Suprapubic skin (tissue), 4 donors: ENCODE measurements around the gene ADSS2. TPM values are rescaled to one million over a fixed set of nuclear protein-coding genes. Genes with fewer than 3 reads are reported as not detected.

Experiments used
- DNase-seq, 2 donors: peaks; one replicate each; pipeline ENCODE4 v3.0.0-alpha.2; 2019; ENCODE audit warnings: low spot score in 2 of 2
- H3K27ac ChIP-seq: fragments of 200-600 bp; sonication (generic); one replicate; pipeline ENCODE4 v1.5.1; 2019
- H3K27me3 ChIP-seq: fragments of 200-600 bp; sonication (generic); one replicate; pipeline ENCODE4 v1.5.1; 2019
- H3K36me3 ChIP-seq: fragments of 200-600 bp; sonication (generic); one replicate; pipeline ENCODE4 v1.5.1; 2019
- H3K4me1 ChIP-seq: fragments of 200-600 bp; sonication (generic); one replicate; pipeline ENCODE4 v1.5.1; 2019
- H3K4me3 ChIP-seq: fragments of 200-600 bp; sonication (generic); one replicate; pipeline ENCODE4 v1.5.1; 2019; ENCODE audit warnings: mild to moderate bottlenecking
- H3K9me3 ChIP-seq: fragments of 200-600 bp; sonication (generic); one replicate; pipeline ENCODE4 v1.5.1; 2019
- CTCF ChIP-seq, 2 donors: fragments of 200-600 bp in 1 of 2; fragments of 450-650 bp in 1 of 2; sonication (generic) in 1 of 2; IDR thresholded peaks; one replicate each; pipeline ENCODE4 v1.5.1; 2016 to 2019; ENCODE audit warnings: antibody characterized with exemption in 2 of 2, mild to moderate bottlenecking in 1 of 2, moderate library complexity in 1 of 2
- EP300 ChIP-seq: sonication (generic); formaldehyde crosslinking; IDR thresholded peaks from one replicate; pipeline ENCODE4 v1.6.1; 2017; ENCODE audit warnings: antibody characterized with exemption
- POLR2A ChIP-seq, 2 donors: fragments of 450-650 bp; IDR thresholded peaks; one replicate each; pipeline ENCODE4 v1.6.1; 2017; ENCODE audit warnings: antibody characterized with exemption in 2 of 2, mild to moderate bottlenecking in 2 of 2, moderate library complexity in 2 of 2
- POLR2AphosphoS5 ChIP-seq, 3 donors: sonication (generic); formaldehyde crosslinking; IDR thresholded peaks; one replicate each; pipeline ENCODE4 v1.6.1; 2017; ENCODE audit warnings: antibody characterized with exemption in 3 of 3
- WGBS: methylation state at CpG from one replicate; pipeline ENCODE4 v1.1.5; 2018; 5-methylcytosine and 5-hydroxymethylcytosine counted together
- total RNA-seq, 4 donors: library from RNA; depleted of rRNA; stranded (reverse); fragments of >200 nt; gene quantifications; one replicate each; pipeline ENCODE4 v1.1.0, GENCODE V29; 2016

The ADSS2 gene
- total RNA-seq, 4 donors from 2014 or later = 39.8 to 65.3 (median 52.1) TPM

DNA sequence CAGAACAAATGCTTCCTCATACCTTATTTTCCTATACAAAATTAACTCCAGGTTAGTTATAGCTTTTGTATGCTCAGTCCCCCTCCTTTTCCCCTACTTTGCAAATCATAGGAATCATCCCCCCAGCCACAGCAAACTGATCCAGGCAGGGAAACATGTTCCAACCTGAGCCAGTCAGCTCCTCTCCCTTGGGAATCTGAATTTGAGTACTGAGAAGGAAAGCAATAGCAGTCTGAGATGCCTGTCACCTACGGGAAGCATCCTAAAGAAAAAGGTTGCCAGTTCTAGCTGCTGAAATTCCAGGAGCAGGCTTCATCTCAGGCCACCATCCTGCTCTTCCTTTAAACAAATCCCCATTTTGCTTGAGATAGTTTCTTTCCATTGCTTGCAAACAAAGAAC is 6.9 kb downstream of the ADSS2 start:
- H3K27ac ChIP-seq = peak overlapping the region; percentile 40
- no peak for DNase-seq
- H3K4me3 ChIP-seq = no peak overlapping the region
- 18% methylated on average over 1 of the region's 1 CpG for WGBS
- TF ChIP-seq POLR2A (IDR thresholded peaks at IDR 0.05) = no peak
- TF ChIP-seq POLR2AphosphoS5 (IDR thresholded peaks at IDR 0.05) = no peak
- no peak for TF ChIP-seq CTCF (IDR thresholded peaks at IDR 0.05)
- no peak for TF ChIP-seq EP300
- no peaks in the 10 kb centered on the region for H3K9me3 ChIP-seq
- no peaks in the 10 kb centered on the region for H3K36me3 ChIP-seq
- no peaks in the 10 kb centered on the region for H3K27me3 ChIP-seq
- peaks cover 37% of the 10 kb centered on the region for H3K4me1 ChIP-seq

DNA sequence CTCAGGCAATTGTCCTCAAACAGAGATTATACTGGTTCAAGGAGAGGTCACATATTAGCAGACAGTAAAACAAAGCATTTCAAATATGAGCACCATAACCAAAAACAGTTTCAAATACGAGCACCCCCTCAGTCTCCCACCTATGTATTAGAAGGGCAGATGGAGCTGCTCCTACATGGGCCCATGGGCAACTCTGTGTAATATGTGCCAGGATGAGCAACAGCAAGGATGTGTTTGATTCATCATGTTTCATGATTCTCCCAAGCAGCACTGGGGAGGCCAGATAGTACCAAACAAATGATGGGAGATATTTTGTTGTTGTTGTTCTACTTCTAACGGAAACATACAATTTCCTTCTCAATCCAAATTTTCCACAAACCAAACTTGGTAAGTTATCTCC is 8.9 kb downstream of the ADSS2 start:
- no peak for DNase-seq
- 89% methylated on average over 2 of the region's 2 CpGs for WGBS
- Histone ChIP-seq H3K4me3 (no peak overlapping the region), H3K9me3 (no peaks in the 10 kb centered on the region), H3K36me3 (no peaks in the 10 kb centered on the region), H3K4me1 (peaks cover 34% of the 10 kb centered on the region), H3K27me3 (no peaks in the 10 kb centered on the region), H3K27ac (no peak overlapping the region)
- no peak for TF ChIP-seq POLR2AphosphoS5 (IDR thresholded peaks at IDR 0.05)
- no peak for TF ChIP-seq POLR2A (IDR thresholded peaks at IDR 0.05)
- TF ChIP-seq EP300 = no peak
- no peak for TF ChIP-seq CTCF (IDR thresholded peaks at IDR 0.05)

DNA sequence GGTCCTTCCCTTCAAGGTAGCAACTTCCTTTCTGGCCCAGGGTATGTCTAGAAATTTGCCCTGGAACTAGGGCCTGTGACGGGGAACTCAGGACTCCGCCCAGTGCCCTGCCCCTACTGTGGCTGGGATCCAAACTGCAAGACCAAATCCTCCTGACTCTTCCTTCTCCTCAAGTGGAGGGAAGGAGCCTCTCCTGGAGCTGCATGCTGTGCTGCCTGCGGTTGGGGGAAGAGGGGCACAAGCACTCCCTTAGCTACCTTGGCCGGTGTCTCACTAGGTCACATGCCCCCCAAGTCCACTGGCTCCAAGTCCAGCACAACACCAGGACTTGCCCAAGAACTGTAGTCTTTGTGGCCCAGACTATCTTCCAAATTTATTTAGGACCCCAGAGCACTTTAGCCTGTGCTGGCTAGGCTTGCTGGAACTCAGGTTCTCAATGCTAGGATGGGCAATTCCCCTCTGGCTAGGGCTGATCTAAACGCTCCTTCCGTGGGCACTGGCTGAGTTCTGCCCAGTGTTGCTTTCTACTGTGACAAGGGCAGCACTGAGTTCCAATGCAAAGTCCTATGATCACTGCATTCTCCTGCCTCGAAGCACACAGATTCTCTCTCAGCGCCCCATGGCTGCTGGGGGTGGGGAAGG is 12.2 kb downstream of the ADSS2 start:
- no peak for DNase-seq
- Histone ChIP-seq H3K36me3 (peaks cover 8% of the 10 kb centered on the region), H3K4me1 (peaks cover 10% of the 10 kb centered on the region), H3K4me3 (no peak overlapping the region), H3K9me3 (no peaks in the 10 kb centered on the region), H3K27ac (no peak overlapping the region), H3K27me3 (no peaks in the 10 kb centered on the region)
- TF ChIP-seq POLR2A (IDR thresholded peaks at IDR 0.05) (no peak), CTCF (IDR thresholded peaks at IDR 0.05) (no peak), POLR2AphosphoS5 (IDR thresholded peaks at IDR 0.05) (no peak), EP300 (no peak)
- WGBS = 73% methylated on average over 8 of the region's 8 CpGs

- Histone ChIP-seq H3K4me1 (peaks cover 10% of the 10 kb centered on the region), H3K36me3 (peaks cover 12% of the 10 kb centered on the region), H3K27me3 (no peaks in the 10 kb centered on the region), H3K9me3 (no peaks in the 10 kb centered on the region), H3K27ac (no peak overlapping the region), H3K4me3 (no peak overlapping the region)
- no peak for DNase-seq
- TF ChIP-seq POLR2A (IDR thresholded peaks at IDR 0.05) = no peak
- no peak for TF ChIP-seq CTCF (IDR thresholded peaks at IDR 0.05)
- no peak for TF ChIP-seq EP300
- no peak for TF ChIP-seq POLR2AphosphoS5 (IDR thresholded peaks at IDR 0.05)
These were observed 14.6 kb downstream of the ADSS2 start for GRCh38 chr1:244437086-244437468.

DNA sequence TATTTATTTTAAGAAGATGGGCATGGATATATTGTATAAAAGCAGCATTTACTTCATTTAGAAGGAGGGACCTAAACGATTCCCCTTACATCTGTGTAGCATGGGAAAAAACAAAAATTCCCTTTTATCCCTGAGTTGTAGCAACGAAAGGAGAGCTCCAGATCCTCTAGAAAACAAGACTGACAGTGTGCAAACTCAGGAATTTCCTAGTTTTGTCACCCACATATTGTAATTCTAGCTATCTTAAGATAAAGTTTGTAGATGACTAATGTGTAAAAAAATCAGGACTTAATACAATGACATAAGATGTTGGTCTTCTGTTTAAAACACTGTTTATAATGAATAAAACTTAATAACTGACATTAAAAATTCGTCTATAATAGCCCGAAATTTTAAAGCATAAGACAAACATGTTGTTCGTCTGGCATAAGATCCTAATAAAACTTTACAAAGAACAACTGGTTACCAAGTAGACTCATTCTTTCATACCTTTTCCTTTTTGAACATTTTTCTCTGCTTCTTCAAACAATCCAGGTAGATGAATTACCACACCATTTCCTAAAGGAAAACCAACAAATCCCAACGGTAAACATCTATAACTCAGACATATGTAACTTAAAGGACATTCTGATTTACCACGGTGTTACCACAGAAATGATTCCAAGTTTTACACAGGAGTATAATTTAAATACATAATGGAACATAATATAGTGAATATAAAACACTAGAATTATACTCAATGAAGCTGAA is 15.2 kb downstream of the ADSS2 start:
- 90% methylated on average over 7 of the region's 7 CpGs for WGBS
- no peak for DNase-seq
- H3K36me3 ChIP-seq = peaks cover 12% of the 10 kb centered on the region

More for the DNA sequence above, 15.2 kb downstream of the ADSS2 start:
- H3K4me1 ChIP-seq = peaks cover 10% of the 10 kb centered on the region
- H3K27me3 ChIP-seq = no peaks in the 10 kb centered on the region
- H3K27ac ChIP-seq = no peak overlapping the region
- no peak overlapping the region for H3K4me3 ChIP-seq
- TF ChIP-seq POLR2AphosphoS5 (IDR thresholded peaks at IDR 0.05) (no peak), POLR2A (IDR thresholded peaks at IDR 0.05) (no peak), EP300 (no peak), CTCF (IDR thresholded peaks at IDR 0.05) (no peak)
- no peaks in the 10 kb centered on the region for H3K9me3 ChIP-seq
